Testis (tissue), 3 donors: ENCODE results near the gene BCL2L1. TPM values are rescaled to one million over a fixed set of nuclear protein-coding genes. Genes with fewer than 3 reads are reported as not detected.

ENCODE experiments used
- DNase-seq: peaks from one replicate; pipeline ENCODE4 v3.0.0-alpha.2; 2019
- H3K27ac ChIP-seq, 2 donors: fragments of 200-600 bp; sonication (generic); one replicate each; pipeline ENCODE4 v1.5.1; 2019
- H3K27me3 ChIP-seq: fragments of 200-600 bp; sonication (generic); one replicate; pipeline ENCODE4 v1.5.1; 2019
- H3K36me3 ChIP-seq: fragments of 200-600 bp; sonication (generic); one replicate; pipeline ENCODE4 v1.5.1; 2017; ENCODE audit warnings: low read depth; ENCODE audit errors: missing control alignments
- H3K4me1 ChIP-seq: fragments of 200-600 bp; sonication (generic); one replicate; pipeline ENCODE4 v1.5.1; 2019
- H3K4me3 ChIP-seq, 2 donors: fragments of 200-600 bp; sonication (generic); one replicate each; pipeline ENCODE4 v1.5.1; 2017 to 2019
- H3K9me3 ChIP-seq: fragments of 200-600 bp; sonication (generic); one replicate; pipeline ENCODE4 v1.5.1; 2017
- POLR2A ChIP-seq: fragments of 450-650 bp; IDR thresholded peaks from one replicate; pipeline ENCODE4 v1.6.1; 2017; ENCODE audit warnings: antibody characterized with exemption, mild to moderate bottlenecking, moderate library complexity
- WGBS, 2 donors: methylation state at CpG; one replicate each; pipeline ENCODE4 v1.1.5; 2018; 5-methylcytosine and 5-hydroxymethylcytosine counted together
- intact Hi-C: fragments of 100-400 bp; cut with DNase I; formaldehyde crosslinking; loops from one replicate; pipeline ENCODE4 v1.15.1; 2023; ENCODE audit warnings: low total_unique reads
- polyA plus RNA-seq: library from polyadenylated mRNA; stranded (reverse); fragments of 350-450 nt; fragmentation: Illumina TruSeq; extraction: RNeasy Lipid Tissue Mini Kit (QIAGEN cat#74804); gene quantifications from one replicate; pipeline ENCODE4 v1.2.3, GENCODE V29; 2014; ENCODE audit warnings: low read depth, low replicate concordance; ENCODE audit not compliant: insufficient read depth
- total RNA-seq, 2 donors: library from RNA; depleted of rRNA; stranded (reverse); fragments of >200 nt; gene quantifications; one replicate each; pipeline ENCODE4 v1.2.3, GENCODE V29; 2016
- TF ChIP-seq, protein P1 (sequence below), 3 experiments: fragments of 450-650 bp in 2 of 3; fragments of 200-600 bp in 1 of 3; sonication (generic) in 1 of 3; IDR thresholded peaks; one replicate each; pipeline ENCODE4 v1.5.1; 2016 to 2019; ENCODE audit warnings: antibody characterized with exemption in 3 of 3, mild to moderate bottlenecking in 2 of 3, moderate library complexity in 1 of 3

The BCL2L1 gene
- total and polyA plus RNA-seq, 3 donors from 2014 or later, result 83.0 to 122 (median 84.7) TPM

DNA sequence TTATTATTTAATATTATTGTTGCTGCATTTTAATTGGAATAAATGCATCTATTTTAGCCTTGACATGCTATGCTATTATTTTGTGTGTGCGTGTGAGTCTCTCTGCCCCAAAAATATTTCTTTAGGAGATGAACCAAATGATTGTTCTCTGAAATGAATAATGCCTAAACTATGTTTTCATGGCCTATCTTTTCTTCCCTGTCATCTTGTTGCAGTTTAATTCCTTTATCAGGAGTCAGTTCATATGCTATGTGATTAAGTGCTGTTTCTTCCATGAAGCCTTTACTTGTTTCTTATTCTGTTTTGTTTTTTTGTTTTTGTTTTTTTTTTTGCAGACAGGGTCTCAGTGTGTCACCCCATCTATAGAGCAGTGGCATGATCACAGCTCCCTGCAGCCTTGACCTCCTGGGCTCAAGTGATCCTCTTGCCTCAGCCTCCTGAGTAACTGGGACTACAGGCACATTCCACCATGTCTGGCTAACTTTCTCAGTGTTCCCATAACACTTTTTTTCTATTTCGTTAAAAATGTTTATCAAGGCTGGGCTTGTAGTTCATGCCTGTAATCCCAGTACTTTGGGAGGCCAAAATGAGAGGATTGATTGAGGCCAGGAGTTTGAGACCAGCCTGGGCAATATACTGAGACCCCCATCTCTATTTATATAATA lies 42.1 kb upstream of the BCL2L1 start:
- H3K4me3 ChIP-seq, result no peak overlapping the region
- H3K36me3 ChIP-seq, result no peaks in the 10 kb centered on the region
- H3K9me3 ChIP-seq, result no peaks in the 10 kb centered on the region
- H3K27ac ChIP-seq, result peak overlapping the region; percentile 57 to 68
- intact Hi-C loops, result no loop called here
- 46 to 69% methylated on average over 2 of the region's 2 CpGs for WGBS, 2 donors
- TF ChIP-seq, protein P1, sequence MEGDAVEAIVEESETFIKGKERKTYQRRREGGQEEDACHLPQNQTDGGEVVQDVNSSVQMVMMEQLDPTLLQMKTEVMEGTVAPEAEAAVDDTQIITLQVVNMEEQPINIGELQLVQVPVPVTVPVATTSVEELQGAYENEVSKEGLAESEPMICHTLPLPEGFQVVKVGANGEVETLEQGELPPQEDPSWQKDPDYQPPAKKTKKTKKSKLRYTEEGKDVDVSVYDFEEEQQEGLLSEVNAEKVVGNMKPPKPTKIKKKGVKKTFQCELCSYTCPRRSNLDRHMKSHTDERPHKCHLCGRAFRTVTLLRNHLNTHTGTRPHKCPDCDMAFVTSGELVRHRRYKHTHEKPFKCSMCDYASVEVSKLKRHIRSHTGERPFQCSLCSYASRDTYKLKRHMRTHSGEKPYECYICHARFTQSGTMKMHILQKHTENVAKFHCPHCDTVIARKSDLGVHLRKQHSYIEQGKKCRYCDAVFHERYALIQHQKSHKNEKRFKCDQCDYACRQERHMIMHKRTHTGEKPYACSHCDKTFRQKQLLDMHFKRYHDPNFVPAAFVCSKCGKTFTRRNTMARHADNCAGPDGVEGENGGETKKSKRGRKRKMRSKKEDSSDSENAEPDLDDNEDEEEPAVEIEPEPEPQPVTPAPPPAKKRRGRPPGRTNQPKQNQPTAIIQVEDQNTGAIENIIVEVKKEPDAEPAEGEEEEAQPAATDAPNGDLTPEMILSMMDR (IDR thresholded peaks at IDR 0.05), result no peak
- TF ChIP-seq POLR2A, result no peak
- H3K27me3 ChIP-seq, result no peaks in the 10 kb centered on the region
- H3K4me1 ChIP-seq, result peaks cover 3% of the 10 kb centered on the region
- no peak for DNase-seq

DNA sequence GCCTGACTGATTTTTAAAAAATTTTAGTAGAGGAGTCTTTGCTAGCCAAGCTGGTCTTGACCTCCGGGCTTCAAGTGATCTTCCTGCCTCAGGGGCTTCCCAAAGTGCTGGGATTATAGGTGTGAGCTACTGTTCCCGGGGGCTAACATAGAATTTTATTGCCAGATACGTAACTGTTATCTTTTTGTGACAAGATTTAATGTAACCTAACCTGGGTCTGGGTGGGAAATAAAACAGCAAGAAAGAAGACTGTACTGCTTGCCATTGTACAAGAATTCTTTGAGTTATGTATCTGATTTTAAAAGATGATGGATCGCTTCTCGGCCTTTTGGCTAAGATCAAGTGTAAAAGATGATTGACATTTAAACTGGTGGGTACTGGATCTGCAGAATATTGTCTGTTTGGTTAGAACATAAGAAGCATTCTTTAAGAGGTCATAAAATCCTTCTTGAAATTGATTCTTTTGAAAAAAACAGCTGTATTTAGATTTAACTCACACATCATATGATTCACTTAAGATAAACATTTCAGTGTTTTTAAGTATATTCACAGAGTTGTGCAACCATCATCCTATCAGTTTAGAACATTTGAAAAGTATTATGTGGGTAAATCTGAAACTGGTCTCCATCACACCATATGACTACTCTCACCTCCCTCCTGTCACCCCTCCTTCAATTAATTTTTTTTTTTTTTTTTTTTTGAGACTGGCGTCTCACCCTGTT lies 38.0 kb upstream of the BCL2L1 start:
- 80 to 81% methylated on average over 6 of the region's 6 CpGs for WGBS, 2 donors
- Histone ChIP-seq H3K4me1 (peaks cover 3% of the 10 kb centered on the region), H3K36me3 (no peaks in the 10 kb centered on the region), H3K9me3 (no peaks in the 10 kb centered on the region), H3K27ac (peak overlapping the region in 1 of 2 donors; percentile 33), H3K4me3 (no peak overlapping the region), H3K27me3 (no peaks in the 10 kb centered on the region)
- no peak for TF ChIP-seq POLR2A
- TF ChIP-seq, protein P1 (IDR thresholded peaks at IDR 0.05), result no peak
- intact Hi-C loops, result no loop called here
- DNase-seq, result no peak

DNA sequence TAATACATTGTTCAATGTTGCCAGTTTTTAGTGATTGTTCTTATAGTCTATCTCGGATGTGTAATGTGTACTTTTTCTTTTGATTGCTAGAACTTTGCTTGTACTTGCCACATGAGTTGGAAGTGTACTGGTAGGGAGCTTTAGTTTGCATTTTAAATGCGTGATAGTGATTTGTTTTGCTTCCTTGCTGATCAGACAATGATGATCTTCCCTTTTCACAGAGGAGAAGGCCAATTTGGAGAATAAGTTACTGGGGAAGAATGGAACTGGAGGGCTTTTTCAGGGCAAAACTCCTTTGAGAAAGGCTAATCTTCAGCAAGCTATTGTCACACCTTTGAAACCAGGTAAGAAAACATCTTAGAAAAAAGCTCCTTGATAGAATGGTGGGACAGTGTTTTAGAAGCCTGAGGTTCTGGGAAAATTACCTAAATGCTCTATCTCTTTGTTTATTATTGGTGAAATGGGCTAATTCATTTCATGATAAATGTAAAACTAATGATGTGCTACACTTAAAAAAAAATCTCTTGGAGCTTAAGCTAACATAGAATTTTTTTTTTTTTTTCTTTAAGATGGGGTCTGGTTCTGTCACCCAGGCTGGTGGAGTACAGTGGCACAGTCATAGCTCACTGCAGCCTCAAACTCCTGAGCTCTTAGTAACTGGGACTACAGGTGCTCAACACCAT lies 37.3 kb upstream of the BCL2L1 start:
- no peaks in the 10 kb centered on the region for H3K36me3 ChIP-seq
- intact Hi-C loops, result no loop called here
- no peak overlapping the region for H3K4me3 ChIP-seq
- DNase-seq, result no peak
- H3K27me3 ChIP-seq, result no peaks in the 10 kb centered on the region
- WGBS, 2 donors, result 47 to 58% methylated on average over 2 of the region's 2 CpGs
- no peaks in the 10 kb centered on the region for H3K9me3 ChIP-seq
- H3K4me1 ChIP-seq, result no peaks in the 10 kb centered on the region
- peak overlapping the region; percentile 27 to 33 for H3K27ac ChIP-seq
- TF ChIP-seq, protein P1 (IDR thresholded peaks at IDR 0.05), result no peak
- TF ChIP-seq POLR2A, result no peak

DNA sequence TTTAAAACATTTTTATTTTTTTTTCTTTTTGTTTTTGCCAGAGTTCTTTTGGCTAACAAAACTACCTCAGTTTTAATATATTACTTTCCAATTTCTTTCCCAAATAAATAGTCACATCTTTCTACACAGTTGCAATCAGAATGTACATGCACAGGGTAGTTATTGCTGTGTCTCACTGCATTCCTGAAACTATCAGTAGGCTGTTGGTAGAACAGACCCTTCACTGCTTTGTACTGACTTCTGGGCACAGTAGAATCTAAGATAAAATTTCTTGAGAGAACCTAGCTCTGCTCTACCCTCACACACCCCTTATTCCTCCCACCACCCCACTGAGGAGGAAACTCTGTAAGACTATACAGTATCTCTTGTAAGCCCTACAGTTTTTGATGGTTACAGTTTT lies 36.3 kb upstream of the BCL2L1 start:
- intact Hi-C loops, result no loop called here
- DNase-seq, result no peak
- Histone ChIP-seq H3K27ac (no peak overlapping the region), H3K27me3 (no peaks in the 10 kb centered on the region), H3K4me1 (no peaks in the 10 kb centered on the region), H3K36me3 (no peaks in the 10 kb centered on the region), H3K9me3 (no peaks in the 10 kb centered on the region), H3K4me3 (no peak overlapping the region)
- no peak for TF ChIP-seq POLR2A
- TF ChIP-seq, protein P1 (IDR thresholded peaks at IDR 0.05), result no peak
